ENCODE measurements around the gene CNBP. TPM values are rescaled to one million over a fixed set of nuclear protein-coding genes. Genes with fewer than 3 reads are reported as not detected.

Gene CNBP
- total and polyA plus RNA-seq, 2 of the 13 experiments (the other 11 are each of a cell fraction or from before 2014, with no cell fraction given) = 282 to 354 TPM

DNA sequence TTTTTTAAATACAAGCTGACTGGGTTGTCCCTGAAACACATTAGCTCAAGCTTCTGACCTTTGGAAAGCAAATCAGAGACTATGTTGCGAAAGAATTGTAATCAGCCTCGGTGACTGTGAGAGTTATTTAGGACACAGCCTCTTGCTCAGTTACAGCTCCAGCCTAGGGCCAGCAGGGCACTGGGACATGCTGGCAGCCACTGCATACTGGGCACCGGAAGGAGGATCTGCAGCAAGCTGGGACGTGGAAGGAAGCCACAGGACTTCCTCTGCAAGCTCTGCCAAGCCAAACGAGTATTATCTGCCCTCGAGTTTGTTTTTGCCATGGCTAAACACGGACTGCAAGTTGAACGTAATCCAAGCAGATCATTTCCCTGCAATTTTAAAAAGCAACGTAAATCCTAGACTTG, 41.3 kb upstream of the CNBP start (continued):
- TF ChIP-seq, protein P1, sequence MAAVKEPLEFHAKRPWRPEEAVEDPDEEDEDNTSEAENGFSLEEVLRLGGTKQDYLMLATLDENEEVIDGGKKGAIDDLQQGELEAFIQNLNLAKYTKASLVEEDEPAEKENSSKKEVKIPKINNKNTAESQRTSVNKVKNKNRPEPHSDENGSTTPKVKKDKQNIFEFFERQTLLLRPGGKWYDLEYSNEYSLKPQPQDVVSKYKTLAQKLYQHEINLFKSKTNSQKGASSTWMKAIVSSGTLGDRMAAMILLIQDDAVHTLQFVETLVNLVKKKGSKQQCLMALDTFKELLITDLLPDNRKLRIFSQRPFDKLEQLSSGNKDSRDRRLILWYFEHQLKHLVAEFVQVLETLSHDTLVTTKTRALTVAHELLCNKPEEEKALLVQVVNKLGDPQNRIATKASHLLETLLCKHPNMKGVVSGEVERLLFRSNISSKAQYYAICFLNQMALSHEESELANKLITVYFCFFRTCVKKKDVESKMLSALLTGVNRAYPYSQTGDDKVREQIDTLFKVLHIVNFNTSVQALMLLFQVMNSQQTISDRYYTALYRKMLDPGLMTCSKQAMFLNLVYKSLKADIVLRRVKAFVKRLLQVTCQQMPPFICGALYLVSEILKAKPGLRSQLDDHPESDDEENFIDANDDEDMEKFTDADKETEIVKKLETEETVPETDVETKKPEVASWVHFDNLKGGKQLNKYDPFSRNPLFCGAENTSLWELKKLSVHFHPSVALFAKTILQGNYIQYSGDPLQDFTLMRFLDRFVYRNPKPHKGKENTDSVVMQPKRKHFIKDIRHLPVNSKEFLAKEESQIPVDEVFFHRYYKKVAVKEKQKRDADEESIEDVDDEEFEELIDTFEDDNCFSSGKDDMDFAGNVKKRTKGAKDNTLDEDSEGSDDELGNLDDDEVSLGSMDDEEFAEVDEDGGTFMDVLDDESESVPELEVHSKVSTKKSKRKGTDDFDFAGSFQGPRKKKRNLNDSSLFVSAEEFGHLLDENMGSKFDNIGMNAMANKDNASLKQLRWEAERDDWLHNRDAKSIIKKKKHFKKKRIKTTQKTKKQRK (IDR thresholded peaks at IDR 0.05; ENCODE audit: low read length) = no peak
- TF ChIP-seq PAX8 (CRISPR knock-in tag; IDR thresholded peaks at IDR 0.05; ENCODE audit: borderline replicate concordance) (no peak), PHF5A (CRISPR knock-in tag; IDR thresholded peaks at IDR 0.05; ENCODE audit: low read depth, unreplicated experiment) (peak; percentile 42), MAF1 (CRISPR knock-in tag; IDR thresholded peaks at IDR 0.05; ENCODE audit: borderline replicate concordance) (no peak), HOXA9 (CRISPR knock-in tag; IDR thresholded peaks at IDR 0.05; ENCODE audit: borderline replicate concordance) (no peak), NFKBIZ (CRISPR knock-in tag; IDR thresholded peaks at IDR 0.05) (0 out of 2 replicates have a peak, but pooled peaks have one; percentile 45), NFE2L1 (CRISPR knock-in tag; IDR thresholded peaks at IDR 0.05; ENCODE audit: borderline replicate concordance) (no peak), ZSCAN9 (CRISPR knock-in tag; IDR thresholded peaks at IDR 0.05; ENCODE audit: borderline replicate concordance) (peak; percentile 62; the same call in 1 of the 2 replicates), ZFP62 (CRISPR knock-in tag; IDR thresholded peaks at IDR 0.05) (no peak), TARDBP (CRISPR knock-in tag; IDR thresholded peaks at IDR 0.05) (peak; percentile 63; the same call in 1 of the 2 replicates)
- TF ChIP-seq, protein P2, sequence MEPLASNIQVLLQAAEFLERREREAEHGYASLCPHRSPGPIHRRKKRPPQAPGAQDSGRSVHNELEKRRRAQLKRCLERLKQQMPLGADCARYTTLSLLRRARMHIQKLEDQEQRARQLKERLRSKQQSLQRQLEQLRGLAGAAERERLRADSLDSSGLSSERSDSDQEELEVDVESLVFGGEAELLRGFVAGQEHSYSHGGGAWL (CRISPR knock-in tag; IDR thresholded peaks at IDR 0.05) = no peak
- TF ChIP-seq, protein P3, sequence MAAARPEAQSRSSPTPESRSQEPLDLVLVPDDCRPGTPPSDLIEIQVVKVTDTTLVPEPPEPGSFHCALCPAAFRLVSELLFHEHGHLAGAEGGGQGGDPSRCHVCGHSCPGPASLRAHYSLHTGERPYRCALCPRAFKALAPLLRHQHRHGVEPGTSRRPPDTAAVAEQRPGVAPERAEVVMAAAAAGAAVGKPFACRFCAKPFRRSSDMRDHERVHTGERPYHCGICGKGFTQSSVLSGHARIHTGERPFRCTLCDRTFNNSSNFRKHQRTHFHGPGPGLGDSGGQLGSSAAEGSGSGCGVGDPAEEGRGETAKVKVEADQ (CRISPR knock-in tag; IDR thresholded peaks at IDR 0.05; ENCODE audit: borderline replicate concordance) = no peak
- TF ChIP-seq, protein P4, sequence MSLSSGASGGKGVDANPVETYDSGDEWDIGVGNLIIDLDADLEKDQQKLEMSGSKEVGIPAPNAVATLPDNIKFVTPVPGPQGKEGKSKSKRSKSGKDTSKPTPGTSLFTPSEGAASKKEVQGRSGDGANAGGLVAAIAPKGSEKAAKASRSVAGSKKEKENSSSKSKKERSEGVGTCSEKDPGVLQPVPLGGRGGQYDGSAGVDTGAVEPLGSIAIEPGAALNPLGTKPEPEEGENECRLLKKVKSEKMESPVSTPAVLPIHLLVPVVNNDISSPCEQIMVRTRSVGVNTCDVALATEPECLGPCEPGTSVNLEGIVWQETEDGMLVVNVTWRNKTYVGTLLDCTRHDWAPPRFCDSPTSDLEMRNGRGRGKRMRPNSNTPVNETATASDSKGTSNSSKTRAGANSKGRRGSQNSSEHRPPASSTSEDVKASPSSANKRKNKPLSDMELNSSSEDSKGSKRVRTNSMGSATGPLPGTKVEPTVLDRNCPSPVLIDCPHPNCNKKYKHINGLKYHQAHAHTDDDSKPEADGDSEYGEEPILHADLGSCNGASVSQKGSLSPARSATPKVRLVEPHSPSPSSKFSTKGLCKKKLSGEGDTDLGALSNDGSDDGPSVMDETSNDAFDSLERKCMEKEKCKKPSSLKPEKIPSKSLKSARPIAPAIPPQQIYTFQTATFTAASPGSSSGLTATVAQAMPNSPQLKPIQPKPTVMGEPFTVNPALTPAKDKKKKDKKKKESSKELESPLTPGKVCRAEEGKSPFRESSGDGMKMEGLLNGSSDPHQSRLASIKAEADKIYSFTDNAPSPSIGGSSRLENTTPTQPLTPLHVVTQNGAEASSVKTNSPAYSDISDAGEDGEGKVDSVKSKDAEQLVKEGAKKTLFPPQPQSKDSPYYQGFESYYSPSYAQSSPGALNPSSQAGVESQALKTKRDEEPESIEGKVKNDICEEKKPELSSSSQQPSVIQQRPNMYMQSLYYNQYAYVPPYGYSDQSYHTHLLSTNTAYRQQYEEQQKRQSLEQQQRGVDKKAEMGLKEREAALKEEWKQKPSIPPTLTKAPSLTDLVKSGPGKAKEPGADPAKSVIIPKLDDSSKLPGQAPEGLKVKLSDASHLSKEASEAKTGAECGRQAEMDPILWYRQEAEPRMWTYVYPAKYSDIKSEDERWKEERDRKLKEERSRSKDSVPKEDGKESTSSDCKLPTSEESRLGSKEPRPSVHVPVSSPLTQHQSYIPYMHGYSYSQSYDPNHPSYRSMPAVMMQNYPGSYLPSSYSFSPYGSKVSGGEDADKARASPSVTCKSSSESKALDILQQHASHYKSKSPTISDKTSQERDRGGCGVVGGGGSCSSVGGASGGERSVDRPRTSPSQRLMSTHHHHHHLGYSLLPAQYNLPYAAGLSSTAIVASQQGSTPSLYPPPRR (CRISPR knock-in tag; IDR thresholded peaks at IDR 0.05; ENCODE audit: borderline replicate concordance) = peak; percentile 49; the same call in 1 of the 2 replicates
- TF ChIP-seq, protein P5, sequence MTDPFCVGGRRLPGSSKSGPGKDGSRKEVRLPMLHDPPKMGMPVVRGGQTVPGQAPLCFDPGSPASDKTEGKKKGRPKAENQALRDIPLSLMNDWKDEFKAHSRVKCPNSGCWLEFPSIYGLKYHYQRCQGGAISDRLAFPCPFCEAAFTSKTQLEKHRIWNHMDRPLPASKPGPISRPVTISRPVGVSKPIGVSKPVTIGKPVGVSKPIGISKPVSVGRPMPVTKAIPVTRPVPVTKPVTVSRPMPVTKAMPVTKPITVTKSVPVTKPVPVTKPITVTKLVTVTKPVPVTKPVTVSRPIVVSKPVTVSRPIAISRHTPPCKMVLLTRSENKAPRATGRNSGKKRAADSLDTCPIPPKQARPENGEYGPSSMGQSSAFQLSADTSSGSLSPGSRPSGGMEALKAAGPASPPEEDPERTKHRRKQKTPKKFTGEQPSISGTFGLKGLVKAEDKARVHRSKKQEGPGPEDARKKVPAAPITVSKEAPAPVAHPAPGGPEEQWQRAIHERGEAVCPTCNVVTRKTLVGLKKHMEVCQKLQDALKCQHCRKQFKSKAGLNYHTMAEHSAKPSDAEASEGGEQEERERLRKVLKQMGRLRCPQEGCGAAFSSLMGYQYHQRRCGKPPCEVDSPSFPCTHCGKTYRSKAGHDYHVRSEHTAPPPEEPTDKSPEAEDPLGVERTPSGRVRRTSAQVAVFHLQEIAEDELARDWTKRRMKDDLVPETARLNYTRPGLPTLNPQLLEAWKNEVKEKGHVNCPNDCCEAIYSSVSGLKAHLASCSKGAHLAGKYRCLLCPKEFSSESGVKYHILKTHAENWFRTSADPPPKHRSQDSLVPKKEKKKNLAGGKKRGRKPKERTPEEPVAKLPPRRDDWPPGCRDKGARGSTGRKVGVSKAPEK (CRISPR knock-in tag; IDR thresholded peaks at IDR 0.05; ENCODE audit: borderline replicate concordance) = no peak
- TF ChIP-seq, protein P6, sequence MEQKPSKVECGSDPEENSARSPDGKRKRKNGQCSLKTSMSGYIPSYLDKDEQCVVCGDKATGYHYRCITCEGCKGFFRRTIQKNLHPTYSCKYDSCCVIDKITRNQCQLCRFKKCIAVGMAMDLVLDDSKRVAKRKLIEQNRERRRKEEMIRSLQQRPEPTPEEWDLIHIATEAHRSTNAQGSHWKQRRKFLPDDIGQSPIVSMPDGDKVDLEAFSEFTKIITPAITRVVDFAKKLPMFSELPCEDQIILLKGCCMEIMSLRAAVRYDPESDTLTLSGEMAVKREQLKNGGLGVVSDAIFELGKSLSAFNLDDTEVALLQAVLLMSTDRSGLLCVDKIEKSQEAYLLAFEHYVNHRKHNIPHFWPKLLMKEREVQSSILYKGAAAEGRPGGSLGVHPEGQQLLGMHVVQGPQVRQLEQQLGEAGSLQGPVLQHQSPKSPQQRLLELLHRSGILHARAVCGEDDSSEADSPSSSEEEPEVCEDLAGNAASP (CRISPR knock-in tag; IDR thresholded peaks at IDR 0.05; ENCODE audit: borderline replicate concordance) = peak; percentile 71; the same call in 1 of the 2 replicates

Measured in HepG2 (cell line).